ENCODE measurements around the gene TRIM33.
A peak's percentile ranks its signal among the peaks of the same experiment; 100 is the strongest.

Gene TRIM33

DNA sequence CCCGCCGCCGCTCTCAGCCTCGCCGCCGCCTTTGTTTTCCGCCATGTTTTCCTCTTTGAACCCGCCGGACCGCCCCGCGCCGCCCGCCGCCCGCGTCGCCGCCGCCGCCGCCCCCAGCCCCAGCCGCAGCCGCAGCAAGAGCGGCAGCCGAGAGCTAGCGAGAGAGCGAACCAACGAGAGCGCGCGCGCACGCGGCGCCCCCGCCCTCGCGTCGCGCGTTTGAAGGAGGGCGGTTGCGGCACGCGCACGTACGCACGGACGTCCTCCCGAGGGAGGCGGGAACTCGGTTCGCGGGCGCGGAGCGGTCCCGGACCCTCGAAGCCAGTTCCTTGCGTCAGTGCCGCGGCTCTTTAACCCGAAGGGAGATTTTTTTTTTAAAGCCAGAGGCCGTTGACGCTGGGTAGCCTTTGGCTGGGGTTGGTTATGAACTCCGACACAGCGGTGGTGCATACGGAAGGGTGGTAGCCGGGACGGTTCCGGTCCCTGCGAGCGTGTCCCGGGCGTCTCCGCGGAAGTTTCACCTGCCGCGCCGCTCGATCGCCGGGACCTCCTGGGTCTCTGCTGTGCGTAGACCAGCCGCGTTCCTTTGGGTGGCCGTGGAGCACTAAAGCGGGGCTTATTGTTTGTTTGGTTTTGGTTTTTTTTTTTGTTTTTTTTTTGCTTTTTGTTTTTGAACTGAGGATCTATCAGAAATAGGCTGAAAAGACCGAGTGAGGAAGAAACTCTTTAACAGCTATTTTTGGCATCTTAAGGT lies at the start of gene TRIM33:
Gene TRIM33 (minus strand): TSS at position 172 of the 754 bp plus-strand sequence. CDS start 127 bp downstream, at position 45.
- DNase-seq = peak; percentile 83

DNA sequence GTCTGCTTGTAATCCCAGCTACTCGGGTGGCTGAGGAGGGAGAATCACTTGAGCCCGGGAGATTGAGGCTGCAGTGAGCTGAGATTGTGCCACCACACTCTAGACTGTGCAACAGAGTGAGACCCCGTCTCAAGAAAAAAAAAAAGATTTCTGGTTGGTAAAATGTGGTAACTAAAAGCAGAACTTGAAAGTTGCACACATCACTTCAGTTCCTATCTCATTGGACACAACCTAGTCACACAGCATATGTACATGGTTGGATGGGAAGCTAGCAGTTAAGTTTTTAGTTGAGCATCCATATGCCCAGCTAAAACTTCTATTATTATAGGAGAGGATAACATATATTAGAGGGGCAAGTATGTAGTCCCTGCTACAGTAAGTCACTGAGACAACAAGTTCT lies 48.4 kb upstream of the TRIM33 start:
- DNase-seq = no peak

DNA sequence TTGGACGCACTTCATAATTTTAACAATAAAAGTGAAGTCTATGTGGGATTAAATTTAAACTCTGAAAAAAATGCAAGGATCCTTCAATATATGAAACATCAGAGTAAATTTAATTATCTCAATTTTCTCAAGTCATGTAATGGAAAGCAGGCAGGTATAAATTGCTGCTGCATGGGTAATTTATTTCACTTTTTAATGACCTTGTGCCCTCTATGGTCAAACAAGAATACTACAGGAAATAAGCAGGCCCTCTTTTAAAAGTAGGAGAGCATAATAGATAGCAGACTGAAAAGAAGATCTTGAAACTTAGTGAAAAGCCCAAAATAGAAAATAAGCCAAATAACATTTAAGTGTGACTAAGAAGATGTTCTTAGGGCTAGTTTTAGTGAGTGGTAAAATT lies 47.5 kb upstream of the TRIM33 start:
- no peak for DNase-seq

DNA sequence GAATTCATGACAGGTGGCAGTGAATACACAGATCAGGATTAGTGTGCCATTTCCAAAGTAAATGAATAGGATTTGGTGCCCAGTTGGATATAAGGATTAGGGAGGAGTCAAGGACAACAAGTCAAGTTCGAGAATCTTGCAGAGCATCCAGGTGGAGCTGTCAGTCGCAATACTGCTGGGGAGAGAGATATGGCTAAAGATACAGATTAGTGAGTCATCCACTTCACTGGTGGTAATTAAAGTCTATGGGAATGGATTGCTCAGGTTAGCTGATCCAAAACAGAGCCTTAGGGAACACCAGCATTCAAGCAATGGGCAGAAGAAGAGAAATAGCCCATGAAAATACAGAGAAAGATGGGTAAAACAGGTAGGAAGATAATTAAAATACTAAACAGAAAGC lies 43.6 kb upstream of the TRIM33 start:
- no peak for DNase-seq

DNA sequence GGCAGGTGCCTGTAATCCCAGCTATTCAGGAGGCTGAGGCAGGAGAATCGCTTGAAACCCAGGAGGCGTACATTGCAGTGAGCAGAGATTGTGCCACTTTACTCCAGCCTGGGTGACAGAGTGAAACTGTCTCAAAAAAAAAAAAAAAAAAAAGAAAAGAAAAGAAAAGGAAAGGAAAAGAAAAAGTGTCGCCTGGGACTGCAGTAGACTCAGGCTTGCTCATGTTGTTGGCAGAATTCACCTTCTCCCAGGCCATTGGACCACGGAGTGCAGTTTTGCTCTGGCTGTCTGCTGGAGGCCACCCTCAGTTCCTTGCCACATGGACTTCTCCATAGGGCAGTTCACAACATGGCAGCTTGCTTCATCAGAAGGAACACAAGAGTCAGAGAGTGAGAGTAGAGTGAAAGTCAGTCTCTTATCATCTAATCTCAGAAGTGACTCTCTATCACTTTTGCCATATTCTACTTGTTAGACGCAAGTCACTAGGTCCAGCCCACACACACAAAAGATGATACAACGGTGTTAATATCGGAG lies 41.2 kb upstream of the TRIM33 start:
- no peak for DNase-seq

DNA sequence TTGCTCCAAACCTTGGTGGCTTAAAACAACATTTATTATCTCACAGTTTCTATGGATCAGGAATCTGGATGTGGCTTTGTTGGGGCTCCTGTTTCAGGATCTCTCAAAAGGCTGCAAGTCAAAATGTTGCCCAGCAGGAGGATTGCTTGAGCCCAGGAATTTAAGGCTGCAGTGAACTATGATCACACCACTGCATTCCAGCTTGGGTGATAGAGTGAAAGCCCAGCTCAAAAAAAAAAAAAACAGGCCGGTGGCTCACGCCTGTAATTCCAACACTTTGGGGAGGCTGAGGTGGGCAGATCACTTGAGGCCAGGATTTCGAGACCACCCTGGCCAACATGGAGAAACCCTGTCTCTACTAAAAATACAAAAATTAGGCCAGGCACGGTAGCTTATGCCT lies 40.4 kb upstream of the TRIM33 start:
- no peak for DNase-seq

DNA sequence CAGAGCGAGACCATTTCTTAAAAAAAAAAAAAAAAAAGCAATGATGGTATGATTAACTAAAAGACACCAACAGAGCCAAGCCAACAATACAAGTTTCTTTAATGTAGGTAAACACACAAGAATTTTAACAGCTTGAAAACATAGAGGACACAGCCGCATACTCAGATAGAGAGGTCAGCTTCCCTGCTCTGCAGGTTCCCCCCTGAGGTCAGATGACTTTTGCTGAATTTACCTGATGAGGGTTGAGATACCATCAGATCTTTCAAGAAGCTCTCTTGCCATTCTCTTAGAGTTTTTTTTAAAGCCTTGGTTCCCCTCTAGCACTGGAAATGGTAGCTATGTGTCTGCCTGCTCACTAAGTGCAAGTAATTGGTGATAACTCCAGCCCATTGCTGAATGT lies 39.3 kb upstream of the TRIM33 start:
- DNase-seq = no peak

DNA sequence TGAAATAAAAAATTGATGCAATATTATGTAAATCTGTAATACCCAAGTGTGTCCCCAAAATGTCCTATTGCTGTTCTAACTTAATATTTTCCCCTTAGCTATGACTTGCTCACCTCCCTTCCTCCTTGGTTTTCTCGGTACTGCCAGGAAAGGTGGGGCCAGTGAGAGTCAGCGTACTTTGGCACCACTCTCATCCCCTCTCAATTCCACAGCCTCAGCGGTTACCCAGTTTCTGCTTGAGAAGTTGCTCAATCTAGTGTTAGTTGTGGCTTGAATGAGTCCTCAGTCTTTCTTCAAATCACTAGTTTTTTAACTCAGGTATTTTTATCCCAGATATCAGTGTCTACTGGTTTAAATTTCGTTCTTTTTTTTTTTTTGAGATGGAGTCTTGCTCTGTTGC lies 38.1 kb upstream of the TRIM33 start:
- no peak for DNase-seq

DNA sequence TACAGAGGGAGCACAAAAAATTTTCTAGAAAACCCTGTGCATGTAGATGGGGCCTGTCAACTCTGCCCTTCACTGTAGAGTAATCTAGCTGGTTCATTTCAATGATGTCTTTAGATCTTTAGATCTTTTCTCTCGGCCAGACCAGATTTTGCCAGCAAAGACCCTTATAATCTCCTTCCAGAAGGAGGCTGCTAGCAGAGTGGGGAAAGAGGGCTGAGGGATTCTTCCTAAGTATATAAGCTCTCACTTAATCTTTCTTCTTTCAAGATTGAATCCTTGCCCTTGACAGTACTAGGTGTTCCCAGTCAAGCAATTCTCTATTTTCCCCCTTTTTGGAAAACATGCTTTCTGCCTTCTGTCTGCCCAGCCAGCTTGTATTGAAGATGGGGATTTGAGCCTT lies 36.1 kb upstream of the TRIM33 start:
- no peak for DNase-seq

DNA sequence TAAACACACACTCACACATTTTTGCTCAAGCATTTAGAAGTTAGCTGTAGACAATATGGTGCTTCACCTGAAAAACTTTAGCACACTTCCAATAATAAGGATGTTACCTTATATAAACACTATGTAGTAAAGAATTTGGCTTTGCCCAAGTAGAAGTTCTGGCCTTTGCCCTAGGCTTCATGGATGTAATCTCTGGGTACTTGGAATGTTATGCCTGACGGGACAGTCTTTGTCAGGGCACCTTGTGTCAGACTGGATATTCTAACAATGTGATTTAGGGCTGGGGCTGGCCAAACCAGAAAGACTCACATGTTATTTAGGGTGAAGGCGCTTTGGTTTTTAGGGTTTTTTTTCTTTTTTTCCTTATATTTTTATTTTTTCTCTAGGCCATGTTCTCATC lies 34.8 kb upstream of the TRIM33 start:
- no peak for DNase-seq

DNA sequence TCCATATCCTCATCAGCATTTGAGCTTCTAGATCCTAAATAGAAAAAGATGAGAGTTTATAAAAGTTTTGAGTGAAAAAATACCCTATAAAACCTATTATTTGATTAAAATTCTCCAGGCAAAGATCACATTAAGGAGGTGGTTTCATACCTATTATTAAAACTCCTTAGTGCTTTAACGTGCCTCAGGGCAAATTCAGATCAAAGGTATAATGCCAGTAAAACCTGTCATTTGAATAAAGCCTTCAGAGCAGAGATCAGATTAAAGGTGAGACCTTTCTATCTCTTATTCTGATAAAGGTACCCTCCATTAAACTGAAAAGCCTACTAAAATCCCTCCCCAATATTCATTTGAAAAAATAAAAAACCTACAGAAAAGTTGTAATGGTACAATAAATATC lies 34.3 kb upstream of the TRIM33 start:
- DNase-seq = no peak

DNA sequence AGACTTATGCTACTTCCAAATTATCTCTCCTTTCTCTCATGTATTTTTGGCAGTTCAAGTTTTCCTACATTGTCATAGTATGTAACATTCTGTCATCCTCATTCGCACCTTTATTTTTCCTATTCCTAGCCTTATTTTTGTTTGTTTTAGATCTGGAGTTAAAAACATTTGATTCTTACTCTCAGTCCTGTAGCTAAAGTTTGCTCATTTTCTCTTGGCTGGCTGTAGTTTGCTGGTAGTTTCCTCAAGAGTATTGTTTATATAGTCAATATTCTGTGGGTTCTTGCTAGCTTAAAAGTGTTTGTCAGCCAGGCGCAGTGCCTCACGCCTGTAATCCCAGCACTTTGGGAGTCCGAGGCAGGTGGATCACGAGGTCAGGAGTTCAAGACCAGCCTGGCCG lies 29.8 kb upstream of the TRIM33 start:
- no peak for DNase-seq

DNA sequence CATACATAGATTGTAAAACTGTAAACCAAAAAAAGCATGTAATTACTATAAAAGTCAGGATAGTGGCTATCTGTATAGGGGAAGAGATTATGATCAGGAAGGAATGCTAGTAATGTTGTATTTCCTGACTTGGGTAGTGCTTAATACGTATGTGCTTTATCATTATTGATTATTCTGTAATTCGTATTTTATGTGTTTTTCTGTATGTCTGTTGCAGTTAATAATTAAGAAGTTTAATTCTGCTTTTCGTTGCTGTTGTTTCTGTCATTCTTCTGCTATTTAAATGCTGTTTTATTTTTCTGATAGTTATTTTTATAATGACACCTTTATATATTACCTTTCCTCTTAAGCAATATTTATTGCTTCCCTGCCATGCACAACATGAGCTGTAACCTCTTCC lies 29.3 kb upstream of the TRIM33 start:
- DNase-seq = no peak

DNA sequence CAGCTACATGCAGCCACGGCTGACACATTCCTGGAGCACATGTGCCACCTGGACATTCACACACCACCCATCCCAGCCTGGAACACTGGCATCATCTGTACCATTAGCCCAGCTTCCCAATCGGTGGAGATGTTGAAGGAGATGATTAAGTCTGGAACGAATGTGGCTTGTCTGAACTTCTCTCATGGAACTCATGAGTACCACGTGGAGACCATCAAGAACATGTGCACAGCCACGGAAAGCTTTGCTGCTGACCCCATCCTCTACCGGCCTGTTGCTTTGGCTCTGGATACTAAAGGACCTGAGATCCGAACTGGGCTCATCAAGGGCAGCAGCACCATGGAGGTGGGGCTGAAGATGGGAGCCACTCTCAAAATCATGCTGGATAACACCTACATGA lies 25.0 kb upstream of the TRIM33 start:
- no peak for DNase-seq

DNA sequence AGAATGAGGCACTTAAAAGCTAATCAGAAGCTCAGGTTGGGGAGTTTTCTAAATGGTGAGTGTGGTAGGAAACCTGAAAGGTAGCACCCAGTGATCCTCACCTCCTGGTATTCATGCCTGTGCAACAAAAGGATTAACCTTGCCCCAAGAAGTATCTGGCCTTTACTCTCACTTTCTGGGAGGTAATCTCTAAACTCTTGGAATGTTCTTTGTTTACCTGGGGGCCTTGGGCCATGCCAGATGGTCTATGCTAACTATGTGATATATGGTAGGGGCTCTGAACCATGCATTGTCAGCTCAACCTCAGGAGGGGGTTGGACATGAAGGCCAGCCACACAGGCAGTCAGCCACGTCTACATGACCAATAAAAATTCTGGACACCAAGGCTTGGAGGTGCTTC lies 24.4 kb upstream of the TRIM33 start:
- DNase-seq = no peak

DNA sequence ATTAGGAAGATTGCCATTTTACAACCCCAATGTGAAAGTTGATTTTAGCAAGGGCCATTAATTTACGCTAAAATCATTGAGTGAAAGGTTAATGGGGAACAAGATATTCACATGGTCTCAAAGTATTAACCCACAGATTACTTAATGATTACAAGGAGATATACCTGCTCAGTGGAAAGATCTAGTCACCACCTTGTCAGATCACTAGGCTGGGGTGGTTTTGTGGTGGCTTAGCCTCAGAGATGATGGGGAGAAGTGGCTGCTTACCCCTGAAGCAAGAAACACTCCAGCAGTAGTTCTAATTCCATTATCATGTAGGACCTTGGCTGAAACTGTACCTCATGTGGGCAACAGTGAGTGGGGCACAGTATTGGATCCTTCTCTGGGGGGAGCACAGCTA lies 20.1 kb upstream of the TRIM33 start:
- no peak for DNase-seq

DNA sequence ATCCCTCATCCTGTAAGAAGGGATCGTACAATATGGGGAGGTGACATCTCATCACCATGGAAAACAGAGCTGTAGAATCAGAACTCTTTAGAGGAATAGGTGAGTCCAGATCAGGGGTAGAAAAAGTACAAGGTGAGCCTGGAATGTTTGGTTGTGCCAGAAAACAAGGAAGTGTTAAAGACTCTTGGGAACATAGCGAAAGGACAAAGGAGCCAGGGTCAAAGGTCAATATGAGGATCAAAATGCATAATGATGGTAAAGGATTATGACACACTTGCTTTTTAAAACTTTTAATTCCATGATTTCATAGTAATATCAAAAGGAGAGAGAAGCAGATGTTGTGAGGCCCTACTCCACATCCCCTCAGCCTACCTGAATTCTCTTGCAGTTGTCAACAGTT lies 19.2 kb upstream of the TRIM33 start:
- DNase-seq = no peak

DNA sequence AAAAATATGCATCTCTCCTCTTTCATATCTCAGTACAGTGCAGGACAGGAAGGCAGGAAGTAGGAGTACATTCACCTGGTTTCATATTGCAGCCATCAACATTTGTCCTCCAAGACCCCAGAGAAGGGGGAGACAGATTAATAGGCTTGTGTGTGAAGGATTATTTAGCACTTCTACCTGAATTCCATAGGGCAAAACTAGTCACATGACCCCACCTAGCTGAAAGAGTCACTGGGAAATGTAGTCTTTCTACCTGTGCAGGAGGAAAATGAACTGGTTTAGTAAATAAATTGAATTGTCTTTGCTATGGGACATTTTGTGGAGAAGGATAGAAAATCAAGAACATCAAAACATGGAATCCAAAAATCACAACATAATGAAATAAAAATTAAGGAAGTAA lies 13.9 kb upstream of the TRIM33 start:
- DNase-seq = no peak

DNA sequence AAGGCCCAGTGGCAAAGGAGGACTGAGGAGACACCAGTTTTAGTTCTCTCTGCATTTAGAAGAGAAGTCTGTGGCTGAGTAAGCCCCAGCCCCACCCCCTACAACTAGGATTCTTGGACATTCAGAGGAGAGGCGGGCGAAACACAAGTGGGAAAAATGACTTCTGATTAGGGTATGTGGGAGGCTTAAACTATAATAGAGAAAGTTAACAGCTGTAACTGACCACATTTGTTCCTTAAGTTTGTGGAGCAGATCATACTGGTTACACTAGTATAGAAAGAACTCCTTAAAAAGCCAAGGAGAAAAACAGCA lies 11.2 kb upstream of the TRIM33 start:
- DNase-seq = no peak

DNA sequence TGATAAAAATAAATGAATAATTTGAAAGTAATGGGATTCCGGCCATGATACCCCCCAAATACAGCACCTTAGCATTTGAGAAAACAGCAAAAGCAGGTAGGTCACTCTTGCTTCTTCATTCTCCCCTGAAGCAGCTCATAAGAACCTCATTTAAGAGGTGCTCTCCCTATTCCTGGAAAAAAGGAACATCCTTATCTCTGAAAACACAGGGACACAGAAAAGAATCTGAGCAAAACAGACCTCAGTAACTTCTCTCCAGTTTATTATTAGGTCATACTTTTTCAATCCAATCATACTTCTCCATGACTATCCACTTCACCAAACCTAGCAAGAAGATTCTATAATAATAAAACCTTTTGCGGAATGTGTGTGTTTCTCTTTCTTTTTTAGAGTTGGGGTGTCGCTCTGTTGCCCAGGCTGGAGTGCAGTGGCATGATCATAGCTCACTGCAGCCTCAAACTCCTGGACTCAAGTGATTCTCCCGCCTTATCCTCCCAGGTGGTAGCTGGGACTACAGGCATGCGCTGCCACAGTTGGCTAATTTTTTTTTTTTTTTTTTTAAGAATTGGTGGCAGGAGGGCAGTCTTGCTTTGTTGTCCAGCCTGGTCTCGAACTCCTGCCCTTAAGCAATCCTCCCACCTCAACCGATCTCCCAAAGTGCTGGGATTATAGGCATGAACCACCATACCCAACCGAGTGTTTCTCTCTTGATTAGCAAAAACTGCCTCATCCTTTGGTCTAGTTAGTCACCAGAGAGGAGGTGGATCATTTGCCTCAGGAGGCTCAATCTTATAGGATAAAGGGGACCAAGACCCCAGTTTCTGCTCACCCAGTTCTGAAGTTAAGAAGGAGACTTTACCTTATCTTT lies 10.6 kb upstream of the TRIM33 start:
- DNase-seq = no peak

DNA sequence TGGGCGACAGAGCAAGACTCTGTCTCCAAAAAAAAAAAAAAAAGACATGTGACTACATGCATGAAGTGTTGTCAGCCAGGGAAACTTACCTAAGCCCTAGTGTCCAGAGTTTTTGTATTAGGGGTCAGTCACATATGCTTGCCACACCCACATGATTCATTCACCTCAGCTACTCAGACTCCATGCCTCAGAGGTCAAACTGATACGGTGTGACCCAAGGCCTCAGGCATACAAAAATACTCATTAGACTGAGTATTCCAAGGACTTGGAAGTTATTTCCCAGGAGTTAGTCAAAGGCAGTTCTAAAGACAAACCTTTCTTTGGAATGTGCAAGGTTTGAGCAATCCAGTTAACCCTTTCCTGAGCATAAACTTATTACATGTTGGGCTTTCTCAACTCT lies 6.3 kb upstream of the TRIM33 start:
- no peak for DNase-seq

DNA sequence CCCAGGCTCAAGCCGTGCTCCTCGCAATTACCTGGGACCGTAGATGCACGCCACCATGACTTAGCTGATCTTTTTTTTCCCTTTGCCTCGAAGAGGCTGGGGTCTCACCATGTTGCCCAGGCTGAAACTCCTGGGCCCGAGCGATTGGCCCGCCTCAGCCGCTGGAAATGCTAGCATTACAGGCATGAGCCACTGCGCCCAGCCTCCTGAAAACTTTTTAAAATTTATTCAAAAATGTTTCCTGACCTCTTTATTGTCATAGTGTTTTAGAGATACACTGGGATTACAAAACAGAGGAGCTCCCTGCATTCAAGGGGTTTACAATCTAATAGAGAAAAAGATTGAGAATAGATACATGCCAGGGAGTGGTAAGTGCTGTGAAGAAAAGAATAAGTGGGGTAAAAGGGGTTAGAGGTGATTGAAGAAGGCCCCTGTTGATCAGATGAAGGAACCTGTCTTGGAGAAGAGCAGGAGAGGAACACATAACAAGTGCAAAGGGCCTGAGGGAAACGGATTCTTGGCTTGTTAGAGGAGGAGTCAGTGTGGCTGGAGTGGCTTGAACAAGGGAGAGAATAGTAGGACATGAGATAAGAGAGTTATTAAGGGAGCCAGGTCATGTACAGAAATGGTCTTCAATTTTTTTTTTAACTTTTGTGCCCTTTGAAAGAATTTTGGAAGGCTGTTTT lies 1.7 kb upstream of the TRIM33 start:
- no peak for DNase-seq

DNA sequence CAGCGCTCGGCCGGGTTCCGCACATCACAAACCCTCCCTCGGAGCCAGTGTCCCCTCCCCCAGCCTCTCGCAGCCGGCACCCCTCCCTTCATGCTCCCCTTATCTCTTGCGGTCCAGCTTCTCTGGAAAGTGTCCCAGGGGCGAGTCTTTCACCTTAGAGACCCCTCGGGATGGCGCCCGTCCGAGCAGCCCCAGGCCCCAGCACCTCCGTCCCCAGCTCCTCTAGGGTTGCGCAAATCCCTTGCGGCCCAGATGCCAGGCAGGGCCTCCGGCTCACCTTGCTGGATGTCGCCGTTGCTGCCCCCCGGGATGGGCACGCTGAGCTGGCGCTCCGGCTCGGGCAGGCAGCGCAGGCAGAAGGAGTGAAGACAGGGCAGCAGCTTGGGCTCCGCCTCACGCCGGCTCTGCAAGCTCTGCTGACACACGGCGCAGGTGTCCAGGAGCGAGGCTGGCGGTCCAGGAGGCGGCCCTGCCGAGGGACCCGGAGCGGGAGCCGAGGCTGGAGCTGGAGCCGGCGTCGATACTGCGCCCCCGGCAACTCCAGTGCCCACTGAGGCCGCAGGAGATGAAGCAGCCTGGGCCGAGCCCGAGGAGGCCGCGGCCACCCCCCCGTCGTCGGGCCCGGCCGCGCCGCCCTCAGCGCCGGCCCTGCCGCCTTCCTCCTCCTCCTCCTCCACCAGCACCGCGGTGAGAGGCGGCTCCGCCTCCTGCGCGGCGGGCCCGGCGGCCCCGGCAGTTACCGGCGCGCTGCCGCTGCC lies 550 bp downstream of the TRIM33 start:
- peak; percentile 49 for DNase-seq

Data from NK-92 treated with Interleukin-12 subunit alpha and Interleukin-12 subunit beta, amount 100 ng/mL, for 24 hours (cell line).